Measurements from ENCODE around the gene SYNDIG1.

Gene SYNDIG1

GRCh38 chr20:24699321-24700165, 230.1 kb downstream of the SYNDIG1 start:
- FAIRE-seq, result no peak

DNA sequence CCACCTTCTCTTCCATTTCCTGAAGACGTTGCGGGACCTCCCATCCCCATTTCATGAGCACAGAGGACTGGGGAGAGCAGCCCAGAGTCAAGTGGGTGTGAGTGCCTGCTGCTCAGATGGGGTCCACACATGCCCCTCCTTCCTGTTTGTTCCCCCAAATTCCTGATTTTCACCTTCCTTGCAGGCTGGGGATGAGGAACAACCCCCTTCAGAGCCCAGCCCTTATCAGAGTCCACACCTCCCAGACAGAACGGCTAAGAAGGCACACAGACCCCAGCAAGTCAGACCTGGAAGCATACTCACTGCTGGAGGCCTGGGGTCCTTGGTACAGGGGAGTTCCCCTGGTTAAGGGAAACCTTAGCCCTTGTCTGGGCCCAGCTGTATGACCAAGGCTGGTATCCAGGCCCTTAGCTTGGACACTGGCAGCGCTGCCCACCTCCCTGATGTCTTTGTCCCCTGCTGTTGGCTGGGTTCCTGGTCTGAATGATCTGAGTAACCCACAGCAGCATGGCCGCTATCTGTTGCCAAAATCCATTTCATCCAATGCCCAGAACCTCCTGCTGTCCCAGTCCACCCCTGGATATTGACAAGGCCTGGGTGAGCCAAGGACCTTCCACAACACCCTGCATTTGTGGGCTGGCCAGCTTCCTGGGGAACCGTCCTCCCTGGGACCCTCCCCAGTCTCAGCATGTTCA, 230.9 kb downstream of the SYNDIG1 start:
- FAIRE-seq, result no peak

DNA sequence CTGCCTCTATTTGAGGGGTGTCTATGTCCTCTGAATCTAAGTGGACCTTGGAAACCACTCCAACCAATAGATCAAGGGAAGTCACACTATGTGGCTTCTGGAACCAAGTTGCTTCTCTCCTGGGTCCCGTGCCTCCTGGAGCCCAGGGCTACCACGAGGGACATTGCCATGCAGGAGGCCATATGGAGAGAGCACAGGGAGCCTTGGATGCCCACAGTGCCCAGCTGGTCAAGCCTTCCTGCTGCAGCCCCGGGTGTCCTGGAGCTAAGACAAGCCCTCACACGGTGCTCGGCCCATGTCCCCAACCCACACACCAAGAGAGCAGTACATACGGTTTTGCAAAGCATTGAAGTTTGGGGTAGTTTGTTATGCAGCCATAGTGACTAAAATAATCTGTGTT, 231.6 kb downstream of the SYNDIG1 start:
- FAIRE-seq, result no peak

- no peak for FAIRE-seq
Measured at GRCh38 chr20:24701668-24702067, 232.2 kb downstream of the SYNDIG1 start.

DNA sequence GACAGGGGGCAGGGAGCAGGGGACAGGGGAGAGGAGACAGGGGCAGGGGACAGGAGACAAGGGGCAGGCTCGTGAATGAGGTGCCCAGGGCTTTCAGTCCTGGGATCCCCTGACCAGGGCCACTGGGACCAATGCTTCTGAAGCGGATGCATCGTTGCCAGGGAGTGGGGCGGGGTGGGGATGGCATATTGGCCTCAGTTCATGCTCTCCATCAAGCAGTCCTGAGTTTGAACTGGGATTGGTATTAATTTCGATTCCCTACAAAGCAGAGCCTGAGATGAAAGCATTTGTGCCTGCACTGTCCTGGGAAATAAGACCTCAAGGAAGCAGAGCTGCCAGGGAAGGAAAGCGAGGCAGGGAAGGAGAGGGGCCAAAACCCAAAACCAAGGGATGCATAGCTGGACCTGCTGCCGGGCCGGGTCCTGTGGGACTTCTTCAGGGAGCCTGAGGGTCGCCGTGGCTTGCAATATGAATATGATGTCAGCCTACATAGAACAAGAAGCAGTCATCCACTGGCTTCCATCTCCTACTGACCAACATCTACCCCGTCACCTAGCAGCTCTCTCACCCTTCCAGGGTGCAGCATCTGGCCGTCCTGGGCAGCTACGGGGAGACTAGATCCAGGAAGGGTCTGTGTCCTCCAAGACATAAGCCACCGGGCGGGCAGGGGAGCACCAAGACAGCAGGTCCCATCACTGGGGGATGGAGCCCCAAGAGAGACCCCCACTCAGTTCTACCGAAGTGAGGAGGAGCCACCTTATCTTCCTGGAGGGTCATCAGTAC, 233.3 kb downstream of the SYNDIG1 start:
- FAIRE-seq, result no peak

DNA sequence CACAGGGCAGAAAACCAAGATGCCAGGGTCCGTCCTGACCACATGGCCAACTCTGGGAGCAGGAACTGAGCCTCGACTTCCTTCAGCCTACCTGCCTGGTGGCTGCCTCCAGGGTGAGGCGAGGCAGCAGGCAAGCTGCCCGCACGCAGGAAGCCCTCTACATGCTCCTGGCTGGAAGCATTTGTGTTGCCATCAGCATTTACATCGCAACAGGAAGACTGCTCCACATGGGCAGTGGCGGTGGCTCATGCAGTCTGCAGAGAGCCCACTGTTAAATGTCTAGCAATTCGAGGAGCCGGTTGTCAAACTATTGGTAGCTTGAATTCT, 233.8 kb downstream of the SYNDIG1 start:
- no peak for FAIRE-seq

GRCh38 chr20:24704899-24705298, 235.5 kb downstream of the SYNDIG1 start:
- no peak for FAIRE-seq

GRCh38 chr20:24705486-24705885, 236.1 kb downstream of the SYNDIG1 start:
- FAIRE-seq, result no peak

- no peak for FAIRE-seq
Measured at GRCh38 chr20:24708411-24709295, 239.2 kb downstream of the SYNDIG1 start.

All from G401.6 (cell line).